Prostate gland (tissue), 2 donors: ENCODE results near the gene VSIG10.

ENCODE experiments used
- CTCF ChIP-seq, 4 experiments: fragments of 200-600 bp in 2 of 4; fragments of 450-650 bp in 2 of 4; sonication (generic) in 2 of 4; IDR thresholded peaks; 1 replicate in 3 of 4; 2 replicates in 1 of 4; pipeline ENCODE4 v1.5.1; 2016 to 2019; ENCODE audit warnings: antibody characterized with exemption in 4 of 4, mild to moderate bottlenecking in 2 of 4, moderate library complexity in 2 of 4
- POLR2A ChIP-seq: fragments of 450-650 bp; IDR thresholded peaks from one replicate; pipeline ENCODE4 v1.6.1; 2016; ENCODE audit warnings: antibody characterized with exemption, mild to moderate bottlenecking
- POLR2AphosphoS5 ChIP-seq: sonication (generic); formaldehyde crosslinking; IDR thresholded peaks from one replicate; pipeline ENCODE4 v1.6.1; 2017; ENCODE audit warnings: antibody characterized with exemption

GRCh38 chr12:118059341-118060191 is 44.2 kb downstream of the VSIG10 start:
- TF ChIP-seq POLR2A (no peak), CTCF (IDR thresholded peaks at IDR 0.05) (no peak), POLR2AphosphoS5 (no peak)
